GM12865 (cell line): ENCODE measurements around the gene SPATS2L.

Experiments
- DNase-seq: peaks from one replicate; pipeline ENCODE4 v3.0.0; 2010; ENCODE audit warnings: low read depth
- H3K4me3 ChIP-seq: 2 replicates; pipeline ENCODE4 v1.5.1; 2011; ENCODE audit warnings: mild to moderate bottlenecking, low read depth, low read length, control low read depth
- TF ChIP-seq, protein P1 (sequence below): IDR thresholded peaks from 2 replicates; pipeline ENCODE4 v1.5.1; 2011; ENCODE audit warnings: low read length, control low read depth, low read depth, inconsistent platforms; ENCODE audit not compliant: insufficient read depth; ENCODE audit errors: missing control alignments

The SPATS2L gene

GRCh38 chr2:200317975-200318374 lies 11.5 kb downstream of the SPATS2L start:
- no peak for DNase-seq
- no peak overlapping the region for H3K4me3 ChIP-seq
- TF ChIP-seq, protein P1, sequence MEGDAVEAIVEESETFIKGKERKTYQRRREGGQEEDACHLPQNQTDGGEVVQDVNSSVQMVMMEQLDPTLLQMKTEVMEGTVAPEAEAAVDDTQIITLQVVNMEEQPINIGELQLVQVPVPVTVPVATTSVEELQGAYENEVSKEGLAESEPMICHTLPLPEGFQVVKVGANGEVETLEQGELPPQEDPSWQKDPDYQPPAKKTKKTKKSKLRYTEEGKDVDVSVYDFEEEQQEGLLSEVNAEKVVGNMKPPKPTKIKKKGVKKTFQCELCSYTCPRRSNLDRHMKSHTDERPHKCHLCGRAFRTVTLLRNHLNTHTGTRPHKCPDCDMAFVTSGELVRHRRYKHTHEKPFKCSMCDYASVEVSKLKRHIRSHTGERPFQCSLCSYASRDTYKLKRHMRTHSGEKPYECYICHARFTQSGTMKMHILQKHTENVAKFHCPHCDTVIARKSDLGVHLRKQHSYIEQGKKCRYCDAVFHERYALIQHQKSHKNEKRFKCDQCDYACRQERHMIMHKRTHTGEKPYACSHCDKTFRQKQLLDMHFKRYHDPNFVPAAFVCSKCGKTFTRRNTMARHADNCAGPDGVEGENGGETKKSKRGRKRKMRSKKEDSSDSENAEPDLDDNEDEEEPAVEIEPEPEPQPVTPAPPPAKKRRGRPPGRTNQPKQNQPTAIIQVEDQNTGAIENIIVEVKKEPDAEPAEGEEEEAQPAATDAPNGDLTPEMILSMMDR = no peak

DNA sequence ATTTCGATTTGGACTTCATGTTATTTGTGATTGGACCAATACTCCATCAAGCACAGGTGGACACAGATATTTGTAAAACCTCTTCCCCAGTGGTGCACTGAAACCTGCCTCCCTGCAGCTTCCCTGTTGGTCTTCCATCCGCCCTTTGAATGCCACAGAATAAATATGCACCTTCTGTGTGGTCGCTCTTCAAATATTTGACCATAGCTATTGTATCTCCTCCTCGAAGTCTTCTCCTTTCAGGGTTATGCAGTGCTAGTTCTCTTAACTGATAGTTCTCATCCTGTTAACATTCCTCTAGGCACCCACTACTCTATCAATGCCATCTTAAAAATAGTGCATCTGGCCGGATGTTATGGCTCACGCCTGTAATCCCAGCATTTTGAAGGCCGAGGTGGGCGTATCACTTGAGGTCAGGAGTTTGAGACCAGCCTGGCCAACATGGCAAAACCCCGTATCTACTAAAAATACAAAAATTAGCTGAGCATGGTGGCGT lies 12.5 kb downstream of the SPATS2L start:
- TF ChIP-seq, protein P1 = no peak
- no peak for DNase-seq
- H3K4me3 ChIP-seq = no peak overlapping the region

DNA sequence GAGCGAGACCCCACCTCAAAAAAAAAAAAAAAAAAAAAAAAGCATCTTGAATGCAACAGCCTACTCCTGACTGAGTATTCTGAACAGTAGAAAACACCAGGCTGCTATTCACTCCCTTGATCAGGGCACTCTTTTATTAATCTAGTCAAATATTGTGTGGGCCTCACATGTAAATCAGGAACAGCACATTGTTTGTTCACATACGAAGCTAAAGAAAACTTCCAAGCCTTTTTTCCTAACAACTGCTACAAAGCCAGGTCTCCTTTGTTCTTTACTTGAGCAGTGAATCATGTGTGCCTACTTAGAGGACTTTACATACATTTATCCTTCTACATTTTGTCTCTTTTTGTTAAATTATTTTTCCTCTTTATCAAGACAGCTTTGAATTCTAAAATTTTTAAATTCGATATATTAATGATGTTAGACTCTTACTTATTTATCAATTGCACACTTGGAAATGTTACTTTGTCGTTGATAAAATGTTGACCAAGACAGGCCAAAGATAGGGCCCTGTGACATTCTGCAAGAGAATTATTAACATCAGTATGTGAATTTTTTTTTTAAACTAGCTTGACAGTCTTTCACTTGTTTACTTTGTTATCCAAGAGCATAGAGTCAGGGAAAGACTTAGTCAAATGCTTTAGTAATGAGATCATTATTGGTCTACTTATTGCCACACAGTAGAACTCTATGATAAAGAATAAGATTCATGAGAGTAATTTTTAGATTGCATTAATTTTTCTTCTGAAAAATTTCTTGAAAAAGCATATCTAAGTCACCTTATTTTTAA lies 13.2 kb downstream of the SPATS2L start:
- TF ChIP-seq, protein P1 = no peak
- H3K4me3 ChIP-seq = no peak overlapping the region
- no peak for DNase-seq

DNA sequence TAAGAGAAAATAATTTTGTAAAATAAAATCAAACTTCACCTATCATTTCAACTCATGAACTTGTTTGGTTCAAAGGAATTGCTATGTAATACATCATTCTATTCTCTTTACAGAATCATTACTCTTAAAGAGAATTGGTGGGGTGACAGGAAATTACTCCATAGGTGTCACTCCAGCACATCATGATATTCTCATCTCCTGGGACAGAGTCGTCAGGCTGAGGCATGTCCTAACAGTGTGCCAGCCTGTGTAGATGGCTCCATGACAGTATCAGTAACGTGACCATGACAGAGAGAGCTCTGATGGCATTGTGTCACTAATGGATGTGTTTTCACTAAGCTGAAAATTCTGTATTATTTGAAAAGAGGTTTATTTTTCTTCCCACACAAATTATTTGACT lies 13.9 kb downstream of the SPATS2L start:
- no peak overlapping the region for H3K4me3 ChIP-seq
- TF ChIP-seq, protein P1 = no peak
- no peak for DNase-seq

DNA sequence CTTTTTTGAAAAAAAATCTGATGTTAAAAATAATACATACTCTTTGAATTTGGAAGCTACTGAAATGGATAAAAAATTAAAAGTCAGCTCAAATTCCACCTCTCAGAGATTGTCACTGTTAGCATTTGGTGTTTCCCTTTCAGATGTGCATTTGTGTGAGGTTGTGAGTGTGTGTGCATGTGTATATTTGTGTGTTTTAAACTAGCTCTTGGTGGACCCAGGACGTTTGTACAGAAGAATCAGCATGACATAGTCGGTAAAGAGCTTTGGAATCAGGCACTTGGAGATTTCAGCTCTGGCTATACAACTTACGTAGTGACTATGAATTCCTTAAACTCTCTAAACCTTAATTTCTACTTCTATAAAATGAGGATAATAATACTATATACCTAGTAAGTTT lies 14.5 kb downstream of the SPATS2L start:
- TF ChIP-seq, protein P1 = no peak
- no peak for DNase-seq
- H3K4me3 ChIP-seq = no peak overlapping the region

GRCh38 chr2:200321780-200322534 lies 15.5 kb downstream of the SPATS2L start:
- TF ChIP-seq, protein P1 = no peak
- no peak for DNase-seq
- H3K4me3 ChIP-seq = no peak overlapping the region
